Mesothelial cell of epicardium (in vitro differentiated cells): ENCODE measurements around the gene ZMYND12. TPM values are rescaled to one million over a fixed set of nuclear protein-coding genes. Genes with fewer than 3 reads are reported as not detected.
A peak's percentile ranks its signal among the peaks of the same experiment; 100 is the strongest.

ENCODE experiments used
- DNase-seq, 2 experiments: peaks; one replicate each; pipeline ENCODE4 v3.0.0; 2021; ENCODE audit warnings: low spot score in 2 of 2; ENCODE audit not compliant: unreplicated experiment in 2 of 2
- H3K27ac Mint-ChIP-seq: 2 replicates; pipeline ENCODE4 v1.8.0; 2021; ENCODE audit warnings: mixed read lengths
- H3K27me3 Mint-ChIP-seq: 2 replicates; pipeline ENCODE4 v1.8.0; 2021; ENCODE audit warnings: low read depth, mixed read lengths
- H3K36me3 Mint-ChIP-seq: 2 replicates; pipeline ENCODE4 v1.8.0; 2021; ENCODE audit warnings: mixed read lengths
- H3K4me1 Mint-ChIP-seq: 2 replicates; pipeline ENCODE4 v1.8.0; 2021; ENCODE audit warnings: mixed read lengths
- H3K4me3 Mint-ChIP-seq: 2 replicates; pipeline ENCODE4 v1.8.0; 2021; ENCODE audit warnings: mild to moderate bottlenecking, moderate library complexity, mixed read lengths
- H3K9me3 Mint-ChIP-seq: 2 replicates; pipeline ENCODE4 v1.8.0; 2021; ENCODE audit warnings: mixed read lengths
- total RNA-seq: library from RNA; stranded (reverse); gene quantifications from 3 replicates; pipeline ENCODE4 v1.2.1, GENCODE V29; 2021
- TF ChIP-seq, protein P1 (sequence below): fragments of 200-600 bp; sonication (generic); IDR thresholded peaks from one replicate; pipeline ENCODE4 v1.5.0; 2021; ENCODE audit warnings: antibody characterized with exemption; ENCODE audit not compliant: unreplicated experiment

The ZMYND12 gene
- total RNA-seq, 1 donor from 2014 or later, result 0.76 TPM

- no peaks in the 10 kb centered on the region for H3K36me3 Mint-ChIP-seq
- no peak overlapping the region for H3K27ac Mint-ChIP-seq
- TF ChIP-seq, protein P1, sequence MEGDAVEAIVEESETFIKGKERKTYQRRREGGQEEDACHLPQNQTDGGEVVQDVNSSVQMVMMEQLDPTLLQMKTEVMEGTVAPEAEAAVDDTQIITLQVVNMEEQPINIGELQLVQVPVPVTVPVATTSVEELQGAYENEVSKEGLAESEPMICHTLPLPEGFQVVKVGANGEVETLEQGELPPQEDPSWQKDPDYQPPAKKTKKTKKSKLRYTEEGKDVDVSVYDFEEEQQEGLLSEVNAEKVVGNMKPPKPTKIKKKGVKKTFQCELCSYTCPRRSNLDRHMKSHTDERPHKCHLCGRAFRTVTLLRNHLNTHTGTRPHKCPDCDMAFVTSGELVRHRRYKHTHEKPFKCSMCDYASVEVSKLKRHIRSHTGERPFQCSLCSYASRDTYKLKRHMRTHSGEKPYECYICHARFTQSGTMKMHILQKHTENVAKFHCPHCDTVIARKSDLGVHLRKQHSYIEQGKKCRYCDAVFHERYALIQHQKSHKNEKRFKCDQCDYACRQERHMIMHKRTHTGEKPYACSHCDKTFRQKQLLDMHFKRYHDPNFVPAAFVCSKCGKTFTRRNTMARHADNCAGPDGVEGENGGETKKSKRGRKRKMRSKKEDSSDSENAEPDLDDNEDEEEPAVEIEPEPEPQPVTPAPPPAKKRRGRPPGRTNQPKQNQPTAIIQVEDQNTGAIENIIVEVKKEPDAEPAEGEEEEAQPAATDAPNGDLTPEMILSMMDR, result no peak
- H3K9me3 Mint-ChIP-seq, result no peaks in the 10 kb centered on the region
- H3K27me3 Mint-ChIP-seq, result peaks cover 5% of the 10 kb centered on the region
- H3K4me1 Mint-ChIP-seq, result peaks cover 17% of the 10 kb centered on the region
- H3K4me3 Mint-ChIP-seq, result no peak overlapping the region
- DNase-seq, result no peak
Observed at GRCh38 chr1:42466030-42466429, 10.2 kb upstream of the ZMYND12 start.

GRCh38 chr1:42463921-42464320, 8.1 kb upstream of the ZMYND12 start:
- Mint-ChIP-seq H3K4me3 (peak overlapping the region; percentile 83), H3K27ac (peak overlapping the region; percentile 62), H3K9me3 (no peaks in the 10 kb centered on the region), H3K36me3 (peaks cover 7% of the 10 kb centered on the region), H3K4me1 (peaks cover 17% of the 10 kb centered on the region), H3K27me3 (no peaks in the 10 kb centered on the region)
- TF ChIP-seq, protein P1, result no peak
- no peak for DNase-seq

GRCh38 chr1:42462828-42463763, 7.3 kb upstream of the ZMYND12 start, which contains the start of gene CCDC30:
Gene CCDC30 (plus strand): TSS chr1:42463286. CDS start chr1:42480552, 17,266 bp downstream.
- Mint-ChIP-seq H3K9me3 (no peaks in the 10 kb centered on the region), H3K4me3 (peak within 1 kb of the TSS; percentile 83), H3K27ac (peak within 1 kb of the TSS; percentile 62), H3K36me3 (peaks cover 10% of the 10 kb centered on the region), H3K27me3 (no peaks in the 10 kb centered on the region), H3K4me1 (peaks cover 19% of the 10 kb centered on the region)
- DNase-seq, result peak; percentile 87 to 91
- TF ChIP-seq, protein P1, result no peak

DNA sequence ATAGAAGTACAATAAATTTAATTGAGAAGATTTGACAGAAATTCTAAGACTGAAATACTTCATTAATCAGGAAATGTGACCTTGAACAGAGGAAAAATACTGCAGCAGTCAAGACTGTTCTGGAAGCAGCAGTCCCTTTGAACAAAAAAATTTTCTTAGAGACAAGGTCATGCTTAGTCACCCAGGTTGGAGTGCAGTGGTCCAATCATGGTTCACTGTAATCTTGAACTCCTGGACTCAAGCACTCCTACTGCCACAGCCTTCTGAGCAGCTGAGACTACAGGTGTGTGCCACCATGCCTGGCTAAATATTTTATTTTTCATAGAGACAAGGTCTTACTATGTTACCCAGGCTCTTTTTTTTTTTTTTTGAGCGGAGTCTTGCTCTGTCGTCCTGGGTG, 5.4 kb upstream of the ZMYND12 start:
- TF ChIP-seq, protein P1, result no peak

DNA sequence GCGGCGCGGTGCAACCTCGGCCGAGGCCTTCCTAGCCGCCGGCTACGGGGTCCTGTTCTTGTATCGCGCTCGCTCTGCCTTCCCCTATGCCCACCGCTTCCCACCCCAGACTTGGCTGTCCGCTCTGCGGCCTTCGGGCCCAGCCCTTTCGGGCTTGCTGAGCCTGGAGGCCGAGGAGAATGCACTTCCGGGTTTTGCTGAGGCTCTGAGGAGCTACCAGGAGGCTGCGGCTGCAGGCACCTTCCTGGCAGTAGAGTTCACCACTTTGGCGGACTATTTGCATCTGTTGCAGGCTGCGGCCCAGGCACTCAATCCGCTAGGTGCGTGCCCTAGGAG, 900 bp upstream of the ZMYND12 start:
- DNase-seq, result peak in 1 of 2 experiments; percentile 25
- peak overlapping the region; percentile 96 for H3K4me3 Mint-ChIP-seq
- H3K36me3 Mint-ChIP-seq, result peaks cover 14% of the 10 kb centered on the region
- H3K4me1 Mint-ChIP-seq, result peaks cover 20% of the 10 kb centered on the region
- TF ChIP-seq, protein P1, result no peak
- H3K27me3 Mint-ChIP-seq, result no peaks in the 10 kb centered on the region
- no peaks in the 10 kb centered on the region for H3K9me3 Mint-ChIP-seq
- peak overlapping the region; percentile 98 for H3K27ac Mint-ChIP-seq

More for the DNA sequence above, 5.4 kb upstream of the ZMYND12 start:
- DNase-seq, result no peak
- peaks cover 31% of the 10 kb centered on the region for H3K4me1 Mint-ChIP-seq
- no peak overlapping the region for H3K4me3 Mint-ChIP-seq
- peaks cover 14% of the 10 kb centered on the region for H3K36me3 Mint-ChIP-seq
- no peak overlapping the region for H3K27ac Mint-ChIP-seq
- no peaks in the 10 kb centered on the region for H3K27me3 Mint-ChIP-seq
- no peaks in the 10 kb centered on the region for H3K9me3 Mint-ChIP-seq
